Endothelial cell of umbilical vein (primary cell): Measurements from ENCODE around the gene SDF4.

Source experiments
- EZH2 ChIP-seq: IDR thresholded peaks from 2 replicates; pipeline ENCODE4 v1.6.1; 2012; ENCODE audit warnings: borderline replicate concordance, low read depth, mild to moderate bottlenecking, moderate library complexity, low read length, inconsistent platforms; ENCODE audit not compliant: severe bottlenecking
- POLR2A ChIP-seq: IDR thresholded peaks from 2 replicates; pipeline ENCODE4 v1.6.1; 2012; ENCODE audit warnings: low read depth, mild to moderate bottlenecking, control low read depth, low read length
- TF ChIP-seq, protein P1 (sequence below), 2 donors: IDR thresholded peaks; 1 replicate in 1 of 2; 2 replicates in 1 of 2; pipeline ENCODE4 v1.5.1; 2011; ENCODE audit warnings: low read length in 2 of 2, mild to moderate bottlenecking in 2 of 2, moderate library complexity in 2 of 2, control low read depth in 1 of 2, inconsistent platforms in 1 of 2, low read depth in 1 of 2; ENCODE audit not compliant: insufficient read depth in 1 of 2; ENCODE audit errors: extremely low read depth in 1 of 2

DNA sequence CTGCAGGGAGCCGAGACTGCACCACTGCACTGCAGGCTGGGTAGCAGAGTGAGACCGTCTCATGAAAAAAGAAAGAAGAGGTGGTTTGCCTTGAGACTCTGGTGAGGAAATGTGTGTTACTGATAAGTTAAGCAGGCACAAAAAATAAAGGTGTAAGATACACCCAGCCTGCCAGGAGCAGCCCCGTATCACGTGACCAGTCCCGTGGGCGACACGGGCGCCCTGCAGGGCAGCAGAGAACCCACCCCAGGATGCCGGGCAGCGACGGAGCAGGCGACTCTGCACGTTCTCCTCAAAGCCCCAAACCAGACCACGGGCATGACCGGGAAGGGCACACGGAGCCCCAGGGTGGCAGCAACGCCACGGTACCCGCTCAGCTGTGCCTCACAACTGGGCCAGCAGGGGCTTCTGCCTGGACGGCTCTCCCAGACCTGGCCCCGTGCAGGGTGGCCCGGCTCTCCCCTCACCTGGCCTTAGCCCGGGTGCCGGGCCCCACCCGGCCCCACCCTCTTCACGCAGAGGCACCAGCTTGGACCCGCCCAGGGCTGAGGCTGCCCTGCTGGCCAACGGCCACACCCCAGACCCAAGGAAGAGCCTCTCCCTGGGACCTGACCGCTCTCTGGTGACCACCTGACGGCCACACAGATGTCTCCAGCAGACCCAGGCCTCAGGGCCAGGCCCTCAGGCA lies 9.8 kb downstream of the SDF4 start:
- TF ChIP-seq POLR2A (no peak), EZH2 (no peak)
- TF ChIP-seq, protein P1, sequence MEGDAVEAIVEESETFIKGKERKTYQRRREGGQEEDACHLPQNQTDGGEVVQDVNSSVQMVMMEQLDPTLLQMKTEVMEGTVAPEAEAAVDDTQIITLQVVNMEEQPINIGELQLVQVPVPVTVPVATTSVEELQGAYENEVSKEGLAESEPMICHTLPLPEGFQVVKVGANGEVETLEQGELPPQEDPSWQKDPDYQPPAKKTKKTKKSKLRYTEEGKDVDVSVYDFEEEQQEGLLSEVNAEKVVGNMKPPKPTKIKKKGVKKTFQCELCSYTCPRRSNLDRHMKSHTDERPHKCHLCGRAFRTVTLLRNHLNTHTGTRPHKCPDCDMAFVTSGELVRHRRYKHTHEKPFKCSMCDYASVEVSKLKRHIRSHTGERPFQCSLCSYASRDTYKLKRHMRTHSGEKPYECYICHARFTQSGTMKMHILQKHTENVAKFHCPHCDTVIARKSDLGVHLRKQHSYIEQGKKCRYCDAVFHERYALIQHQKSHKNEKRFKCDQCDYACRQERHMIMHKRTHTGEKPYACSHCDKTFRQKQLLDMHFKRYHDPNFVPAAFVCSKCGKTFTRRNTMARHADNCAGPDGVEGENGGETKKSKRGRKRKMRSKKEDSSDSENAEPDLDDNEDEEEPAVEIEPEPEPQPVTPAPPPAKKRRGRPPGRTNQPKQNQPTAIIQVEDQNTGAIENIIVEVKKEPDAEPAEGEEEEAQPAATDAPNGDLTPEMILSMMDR (IDR thresholded peaks at IDR 0.05; ENCODE audit: extremely low read depth in 1 of 2, insufficient read depth in 1 of 2, low read depth in 1 of 2, low read length in 2 of 2): no peak
